ENCODE measurements around the gene SERPINB7. TPM values are rescaled to one million over a fixed set of nuclear protein-coding genes. Genes with fewer than 3 reads are reported as not detected.

SERPINB7 gene
- total RNA-seq, 1 experiment from 2014 or later: 12.6 TPM

GRCh38 chr18:63844254-63844653, 69.0 kb downstream of the SERPINB7 start:
- peak; percentile 51 for DNase-seq (ENCODE audit: low read depth)

- peak; percentile 61 for DNase-seq (ENCODE audit: low read depth)
These were observed 72.9 kb downstream of the SERPINB7 start for GRCh38 chr18:63848159-63848558.

- peak; percentile 50 for DNase-seq (ENCODE audit: low read depth)
These were observed 74.8 kb downstream of the SERPINB7 start for GRCh38 chr18:63850020-63850419.

- DNase-seq (ENCODE audit: low read depth): no peak
These were observed 75.4 kb downstream of the SERPINB7 start for GRCh38 chr18:63850636-63851035.

Other genes starting within 250 kb of the SERPINB7 start
- gene SERPINB12, start 233.0 kb upstream of the SERPINB7 start, total RNA-seq (2014; rRNA removed): 0.29 TPM in 1 of 2 replicates, not detected in the other
- gene SERPINB13, start 188.1 kb upstream of the SERPINB7 start, total RNA-seq (2014; rRNA removed): not detected in 2 replicates
- gene SERPINB4, start 131.2 kb upstream of the SERPINB7 start, total RNA-seq (2014; rRNA removed): not detected in 2 replicates
- gene SERPINB3, start 113.5 kb upstream of the SERPINB7 start, total RNA-seq (2014; rRNA removed): not detected in 2 replicates
- not detected in 2 replicates for gene SERPINB11, start 72.5 kb upstream of the SERPINB7 start, total RNA-seq (2014; rRNA removed)
- gene SERPINB2, start 112.3 kb downstream of the SERPINB7 start, total RNA-seq (2014; rRNA removed): 0.80 and 1.0 TPM in 2 replicates
- not detected in 2 replicates for gene SERPINB10, start 132.5 kb downstream of the SERPINB7 start, total RNA-seq (2014; rRNA removed)
- not detected in 2 replicates for gene HMSD, start 173.9 kb downstream of the SERPINB7 start, total RNA-seq (2014; rRNA removed)
- gene SERPINB8, start 194.7 kb downstream of the SERPINB7 start, total RNA-seq (2014; rRNA removed): 17.8 and 21.5 TPM in 2 replicates

All from LHCN-M2 (cell line).